Neural crest cell (in vitro differentiated cells): ENCODE measurements around the gene SURF1. TPM values are rescaled to one million over a fixed set of nuclear protein-coding genes. Genes with fewer than 3 reads are reported as not detected.

ENCODE experiments used
- DNase-seq: peaks from one replicate; pipeline ENCODE4 v3.0.0; 2021; ENCODE audit warnings: low read depth, mixed read lengths, low spot score
- H3K27ac Mint-ChIP-seq: one replicate; pipeline ENCODE4 v1.8.0; 2021; ENCODE audit warnings: mild to moderate bottlenecking, mixed read lengths; ENCODE audit not compliant: unreplicated experiment
- H3K27me3 Mint-ChIP-seq: 2 replicates; pipeline ENCODE4 v1.8.0; 2021; ENCODE audit warnings: low read depth, mild to moderate bottlenecking, mixed read lengths
- H3K36me3 Mint-ChIP-seq: 2 replicates; pipeline ENCODE4 v1.8.0; 2021; ENCODE audit warnings: low read depth, mild to moderate bottlenecking, mixed read lengths
- H3K4me1 Mint-ChIP-seq: 2 replicates; pipeline ENCODE4 v1.8.0; 2021; ENCODE audit warnings: mixed read lengths
- H3K4me3 Mint-ChIP-seq: one replicate; pipeline ENCODE4 v1.8.0; 2021; ENCODE audit warnings: mild to moderate bottlenecking, mixed read lengths
- H3K9me3 Mint-ChIP-seq: 2 replicates; pipeline ENCODE4 v1.8.0; 2021; ENCODE audit warnings: mixed read lengths
- total RNA-seq: library from RNA; stranded (reverse); gene quantifications from 2 replicates; pipeline ENCODE4 v1.2.1, GENCODE V29; 2021
- TF ChIP-seq, protein P1 (sequence below): fragments of 200-600 bp; sonication (generic); conservative IDR thresholded peaks from 2 replicates; pipeline ENCODE4 v1.5.0; 2021; ENCODE audit warnings: antibody characterized with exemption, mild to moderate bottlenecking

SURF1 gene
- total RNA-seq, 1 donor from 2014 or later: 32.1 TPM

GRCh38 chr9:133347985-133348717 lies 8.1 kb downstream of the SURF1 start, which contains the start of the genes MED22 and RPL7A:
Gene MED22, minus strand, starts transcription at chr9:133348131. Its CDS starts 1,469 bp downstream, at chr9:133346662.
Gene RPL7A, plus strand, starts transcription at chr9:133348218. Its CDS starts 26 bp downstream, at chr9:133348244.
- Mint-ChIP-seq H3K36me3 (peaks cover 37% of the 10 kb centered on the region), H3K4me1 (peaks cover 33% of the 10 kb centered on the region), H3K27ac (peak within 1 kb of the TSS; percentile 100), H3K9me3 (no peaks in the 10 kb centered on the region), H3K27me3 (peaks cover 4% of the 10 kb centered on the region), H3K4me3 (peak within 1 kb of the TSS; percentile 96)
- peak; percentile 89 for DNase-seq
- TF ChIP-seq, protein P1, sequence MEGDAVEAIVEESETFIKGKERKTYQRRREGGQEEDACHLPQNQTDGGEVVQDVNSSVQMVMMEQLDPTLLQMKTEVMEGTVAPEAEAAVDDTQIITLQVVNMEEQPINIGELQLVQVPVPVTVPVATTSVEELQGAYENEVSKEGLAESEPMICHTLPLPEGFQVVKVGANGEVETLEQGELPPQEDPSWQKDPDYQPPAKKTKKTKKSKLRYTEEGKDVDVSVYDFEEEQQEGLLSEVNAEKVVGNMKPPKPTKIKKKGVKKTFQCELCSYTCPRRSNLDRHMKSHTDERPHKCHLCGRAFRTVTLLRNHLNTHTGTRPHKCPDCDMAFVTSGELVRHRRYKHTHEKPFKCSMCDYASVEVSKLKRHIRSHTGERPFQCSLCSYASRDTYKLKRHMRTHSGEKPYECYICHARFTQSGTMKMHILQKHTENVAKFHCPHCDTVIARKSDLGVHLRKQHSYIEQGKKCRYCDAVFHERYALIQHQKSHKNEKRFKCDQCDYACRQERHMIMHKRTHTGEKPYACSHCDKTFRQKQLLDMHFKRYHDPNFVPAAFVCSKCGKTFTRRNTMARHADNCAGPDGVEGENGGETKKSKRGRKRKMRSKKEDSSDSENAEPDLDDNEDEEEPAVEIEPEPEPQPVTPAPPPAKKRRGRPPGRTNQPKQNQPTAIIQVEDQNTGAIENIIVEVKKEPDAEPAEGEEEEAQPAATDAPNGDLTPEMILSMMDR: no peak

DNA sequence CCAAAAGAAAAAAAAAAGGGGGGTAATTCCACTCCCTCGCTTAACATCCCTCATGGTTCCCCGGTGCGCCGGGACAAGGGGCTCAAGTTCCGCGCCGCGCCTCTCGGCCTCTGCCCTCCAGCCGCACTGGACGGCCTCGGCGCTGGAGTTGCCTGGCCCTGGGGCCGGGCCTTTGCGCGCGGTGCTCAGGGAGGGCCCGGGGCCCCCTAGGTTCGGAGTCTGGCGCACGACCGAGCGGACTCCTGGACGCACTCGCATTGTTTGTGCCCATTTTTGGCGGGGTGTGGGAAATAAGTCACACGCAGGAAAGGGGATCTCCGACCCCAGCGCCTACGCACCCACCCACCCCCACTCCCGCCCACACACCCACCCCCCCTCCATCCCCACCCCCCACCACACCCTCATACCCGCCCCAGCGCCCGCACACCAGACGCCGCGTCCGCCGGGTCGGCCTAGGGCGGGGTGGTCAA lies 8.7 kb downstream of the SURF1 start:
- H3K36me3 Mint-ChIP-seq: peaks cover 37% of the 10 kb centered on the region
- H3K27ac Mint-ChIP-seq: no peak overlapping the region

GRCh38 chr9:133346021-133346785 lies 10.1 kb downstream of the SURF1 start:
- Mint-ChIP-seq H3K27me3 (peaks cover 4% of the 10 kb centered on the region), H3K9me3 (no peaks in the 10 kb centered on the region), H3K4me3 (peak overlapping the region; percentile 96), H3K36me3 (peaks cover 25% of the 10 kb centered on the region), H3K4me1 (peaks cover 33% of the 10 kb centered on the region), H3K27ac (peak overlapping the region; percentile 92)
- TF ChIP-seq, protein P1: no peak
- no peak for DNase-seq

More for the DNA sequence above, 8.7 kb downstream of the SURF1 start:
- H3K4me3 Mint-ChIP-seq: peak overlapping the region; percentile 96
- H3K27me3 Mint-ChIP-seq: peaks cover 4% of the 10 kb centered on the region
- TF ChIP-seq, protein P1: no peak
- DNase-seq: peak; percentile 37
- H3K4me1 Mint-ChIP-seq: peaks cover 33% of the 10 kb centered on the region
- H3K9me3 Mint-ChIP-seq: no peaks in the 10 kb centered on the region

DNA sequence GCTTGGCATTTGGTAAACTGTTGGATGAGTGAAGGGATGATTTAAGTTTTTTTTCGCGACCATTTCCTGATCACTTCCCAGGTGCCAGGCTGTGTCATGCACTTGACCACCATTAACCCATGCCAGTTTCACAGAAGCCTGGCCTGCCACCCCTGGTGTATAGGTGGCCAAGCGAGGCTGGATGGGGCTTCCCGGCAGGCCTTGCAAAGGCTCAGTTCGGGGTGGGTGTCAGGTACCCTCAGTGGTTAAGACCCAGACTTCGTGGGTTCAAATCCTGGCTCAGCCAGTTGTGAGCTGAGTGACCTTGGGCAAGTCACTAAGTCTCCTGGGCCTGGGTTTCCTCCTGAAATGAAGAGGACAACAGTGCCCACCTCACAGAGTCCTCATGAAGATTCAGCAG lies 10.7 kb downstream of the SURF1 start:
- TF ChIP-seq, protein P1: no peak
- H3K36me3 Mint-ChIP-seq: peaks cover 24% of the 10 kb centered on the region
- H3K27me3 Mint-ChIP-seq: peaks cover 4% of the 10 kb centered on the region
- no peak for DNase-seq
- peaks cover 33% of the 10 kb centered on the region for H3K4me1 Mint-ChIP-seq
- no peak overlapping the region for H3K27ac Mint-ChIP-seq
- peak overlapping the region; percentile 96 for H3K4me3 Mint-ChIP-seq
- no peaks in the 10 kb centered on the region for H3K9me3 Mint-ChIP-seq

GRCh38 chr9:133344979-133345378 lies 11.3 kb downstream of the SURF1 start:
- H3K4me3 Mint-ChIP-seq: no peak overlapping the region
- H3K27ac Mint-ChIP-seq: no peak overlapping the region
- peaks cover 27% of the 10 kb centered on the region for H3K36me3 Mint-ChIP-seq
- H3K27me3 Mint-ChIP-seq: peaks cover 4% of the 10 kb centered on the region
- no peaks in the 10 kb centered on the region for H3K9me3 Mint-ChIP-seq
- peaks cover 31% of the 10 kb centered on the region for H3K4me1 Mint-ChIP-seq
- TF ChIP-seq, protein P1: no peak
- no peak for DNase-seq
